ENCODE data around the gene GAGE2A. TPM values are rescaled to one million over a fixed set of nuclear protein-coding genes. Genes with fewer than 3 reads are reported as not detected.

Gene GAGE2A
- total and polyA plus RNA-seq, 3 donors from 2014 or later: 4.9 to 54.4 (median 28.8) TPM

GRCh38 chrX:49610718-49611310, 21.5 kb downstream of the GAGE2A start:
- DNase-seq: no peak
- TF ChIP-seq POLR2A (IDR thresholded peaks at IDR 0.05) (no peak), CTCF (IDR thresholded peaks at IDR 0.05) (no peak)
- no peaks in the 10 kb centered on the region for H3K9me3 ChIP-seq
- H3K4me3 ChIP-seq: no peak overlapping the region
- no peaks in the 10 kb centered on the region for H3K4me1 ChIP-seq
- H3K27ac ChIP-seq: no peak overlapping the region
- H3K27me3 ChIP-seq: no peaks in the 10 kb centered on the region
- no peaks in the 10 kb centered on the region for H3K36me3 ChIP-seq (ENCODE audit: low read depth, missing control alignments)
- intact Hi-C loops (cut with DNase I; ENCODE audit: low total_unique reads): no loop called here
- WGBS, 2 donors: 43 to 61% methylated on average over 6 to 7 of the region's 7 CpGs

GRCh38 chrX:49618574-49618973, 29.3 kb downstream of the GAGE2A start:
- Histone ChIP-seq H3K4me3 (no peak overlapping the region), H3K9me3 (no peaks in the 10 kb centered on the region)
- TF ChIP-seq CTCF (IDR thresholded peaks at IDR 0.05) (no peak), POLR2A (IDR thresholded peaks at IDR 0.05) (no peak)

GRCh38 chrX:49627086-49627777, 37.9 kb downstream of the GAGE2A start:
- WGBS, 2 donors: 57 to 68% methylated on average over 16 to 33 of the region's 33 CpGs
- Histone ChIP-seq H3K36me3 (ENCODE audit: low read depth, missing control alignments) (no peaks in the 10 kb centered on the region), H3K4me1 (no peaks in the 10 kb centered on the region), H3K27ac (no peak overlapping the region), H3K27me3 (no peaks in the 10 kb centered on the region), H3K4me3 (no peak overlapping the region), H3K9me3 (no peaks in the 10 kb centered on the region)
- intact Hi-C loops (cut with DNase I; ENCODE audit: low total_unique reads): no loop called here
- TF ChIP-seq POLR2A (IDR thresholded peaks at IDR 0.05): no peak
- TF ChIP-seq CTCF (IDR thresholded peaks at IDR 0.05): peak in 1 of 3 experiments; percentile 12
- peak; percentile 29 for DNase-seq

More at GRCh38 chrX:49618574-49618973, 29.3 kb downstream of the GAGE2A start:
- Histone ChIP-seq H3K4me1 (no peaks in the 10 kb centered on the region), H3K36me3 (ENCODE audit: low read depth, missing control alignments) (no peaks in the 10 kb centered on the region), H3K27ac (no peak overlapping the region), H3K27me3 (no peaks in the 10 kb centered on the region)
- no peak for DNase-seq
- intact Hi-C loops (cut with DNase I; ENCODE audit: low total_unique reads): no loop called here
- WGBS, 2 donors: 92 to 97% methylated on average over 2 of the region's 2 CpGs

- H3K9me3 ChIP-seq: no peaks in the 10 kb centered on the region
- TF ChIP-seq CTCF (IDR thresholded peaks at IDR 0.05): no peak
- TF ChIP-seq POLR2A (IDR thresholded peaks at IDR 0.05): no peak
- DNase-seq: no peak
- whole genome bisulfite sequencing, 2 donors: 91 to 100% methylated on average over 1 to 4 of the region's 8 CpGs
- intact Hi-C loops (cut with DNase I; ENCODE audit: low total_unique reads): no loop called here
- no peaks in the 10 kb centered on the region for H3K27me3 ChIP-seq
- no peak overlapping the region for H3K4me3 ChIP-seq
- H3K4me1 ChIP-seq: no peaks in the 10 kb centered on the region
- no peak overlapping the region for H3K27ac ChIP-seq
- H3K36me3 ChIP-seq (ENCODE audit: low read depth, missing control alignments): no peaks in the 10 kb centered on the region
Observed at GRCh38 chrX:49644991-49645637, 55.8 kb downstream of the GAGE2A start.

Other genes with a start within 250 kb of the GAGE2A start
- not detected for gene GAGE12C, start 57.3 kb upstream of the GAGE2A start, total RNA-seq
- gene GAGE12C, start 57.3 kb upstream of the GAGE2A start, polyA plus RNA-seq (ENCODE audit: insufficient read depth, low read depth, low replicate concordance): not detected
- gene GAGE12D, start 47.8 kb upstream of the GAGE2A start, total RNA-seq: not detected
- not detected for gene GAGE12D, start 47.8 kb upstream of the GAGE2A start, polyA plus RNA-seq (ENCODE audit: insufficient read depth, low read depth, low replicate concordance)
- 1 to 10 TPM in 1 of 2 donors, not detected in 1; 1.2 TPM for gene GAGE12E, start 38.2 kb upstream of the GAGE2A start, total RNA-seq
- gene GAGE12E, start 38.2 kb upstream of the GAGE2A start, polyA plus RNA-seq (ENCODE audit: insufficient read depth, low read depth, low replicate concordance): 25.1 TPM
- gene GAGE12F, start 28.7 kb upstream of the GAGE2A start, total RNA-seq: 1 to 10 TPM; 1.2 to 2.4 TPM
- 7.7 TPM for gene GAGE12F, start 28.7 kb upstream of the GAGE2A start, polyA plus RNA-seq (ENCODE audit: insufficient read depth, low read depth, low replicate concordance)
- not detected for gene GAGE12G, start 19.1 kb upstream of the GAGE2A start, total RNA-seq
- gene GAGE12G, start 19.1 kb upstream of the GAGE2A start, polyA plus RNA-seq (ENCODE audit: insufficient read depth, low read depth, low replicate concordance): not detected
- gene GAGE12H, start 9.5 kb upstream of the GAGE2A start, total RNA-seq: 1 to 10 TPM in 1 of 2 donors, not detected in 1; 1.1 TPM
- 27.9 TPM for gene GAGE12H, start 9.5 kb upstream of the GAGE2A start, polyA plus RNA-seq (ENCODE audit: insufficient read depth, low read depth, low replicate concordance)
- gene GAGE1, start 9.5 kb downstream of the GAGE2A start, total RNA-seq: 10 to 100 TPM; 12.3 to 14.5 TPM
- gene GAGE1, start 9.5 kb downstream of the GAGE2A start, polyA plus RNA-seq (ENCODE audit: insufficient read depth, low read depth, low replicate concordance): 31.4 TPM
- 10 to 100 TPM; 11.9 to 28.5 TPM for gene PAGE1, start 106.5 kb downstream of the GAGE2A start, total RNA-seq
- 17.4 TPM for gene PAGE1, start 106.5 kb downstream of the GAGE2A start, polyA plus RNA-seq (ENCODE audit: insufficient read depth, low read depth, low replicate concordance)
- gene PAGE4, start 239.8 kb downstream of the GAGE2A start, total RNA-seq: 1 to 10 TPM in 1 of 2 donors, under 1 TPM in 1; 0.94 to 1.8 TPM
- 31.7 TPM for gene PAGE4, start 239.8 kb downstream of the GAGE2A start, polyA plus RNA-seq (ENCODE audit: insufficient read depth, low read depth, low replicate concordance)

Measured in testis (tissue), 3 donors.